WI38 (cell line): ENCODE measurements around the gene STARD13.

Experiments used
- H3K4me3 ChIP-seq: 2 replicates; pipeline ENCODE4 v1.5.1; 2011; ENCODE audit warnings: low read depth, mild to moderate bottlenecking, control low read depth, low read length
- CTCF ChIP-seq: IDR thresholded peaks from 2 replicates; pipeline ENCODE4 v1.5.1; 2012; ENCODE audit warnings: low read depth, mild to moderate bottlenecking, control low read depth, low read length

The STARD13 gene

DNA sequence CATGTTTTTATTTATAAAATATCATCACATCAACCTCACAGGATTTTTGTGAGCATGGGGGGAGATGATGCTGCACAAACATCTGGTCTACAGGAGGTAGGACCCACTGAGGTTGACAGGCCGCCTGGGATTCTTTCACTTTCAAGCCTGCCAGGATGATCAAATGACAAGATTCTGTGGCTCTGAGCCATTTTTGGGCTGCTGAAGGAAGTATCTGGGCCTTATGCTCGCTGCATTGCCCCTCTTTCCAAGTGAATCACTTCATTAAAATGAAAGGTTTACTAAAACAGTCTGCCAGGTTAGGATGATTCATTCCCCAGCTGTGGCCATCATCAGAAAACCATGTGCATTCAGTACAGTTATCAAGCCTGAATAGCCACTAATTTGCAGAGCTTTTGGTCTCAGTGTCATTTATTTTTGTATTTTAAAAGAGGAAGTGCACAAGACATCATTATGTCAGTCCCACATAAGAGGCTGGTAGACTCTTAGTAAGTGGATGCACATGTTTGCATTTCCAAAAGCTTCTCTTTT lies 34.4 kb downstream of the STARD13 start:
- no peak overlapping the region for H3K4me3 ChIP-seq
- TF ChIP-seq CTCF = no peak

- TF ChIP-seq CTCF = no peak
- no peak overlapping the region for H3K4me3 ChIP-seq
These were observed 34.9 kb downstream of the STARD13 start for GRCh38 chr13:33250609-33251008.

GRCh38 chr13:33249894-33250293 lies 35.7 kb downstream of the STARD13 start:
- TF ChIP-seq CTCF = no peak
- no peak overlapping the region for H3K4me3 ChIP-seq

- TF ChIP-seq CTCF = no peak
- H3K4me3 ChIP-seq = no peak overlapping the region
These were observed 36.5 kb downstream of the STARD13 start for GRCh38 chr13:33249066-33249465.

- TF ChIP-seq CTCF = no peak
- H3K4me3 ChIP-seq = no peak overlapping the region
These were observed 39.9 kb downstream of the STARD13 start for GRCh38 chr13:33245505-33246158.

DNA sequence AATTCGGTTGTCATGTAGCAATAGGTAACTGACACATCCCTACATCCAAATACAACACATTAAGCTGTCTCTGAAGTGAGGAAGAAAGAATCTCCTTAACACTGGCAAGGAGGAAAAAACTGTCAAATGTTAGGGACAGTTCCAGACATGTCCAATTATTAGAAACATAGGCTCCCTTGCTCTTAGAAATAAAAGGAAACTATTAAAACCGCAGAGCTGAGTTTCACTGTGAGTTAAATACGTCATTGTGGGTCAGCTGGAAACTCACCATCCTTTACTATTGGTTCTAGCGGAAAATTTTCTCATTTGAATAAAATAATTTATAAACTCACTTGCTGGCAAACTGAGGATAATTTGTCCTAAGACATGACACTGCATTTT lies 40.7 kb downstream of the STARD13 start:
- no peak for TF ChIP-seq CTCF
- no peak overlapping the region for H3K4me3 ChIP-seq

GRCh38 chr13:33244210-33244906 lies 41.2 kb downstream of the STARD13 start:
- no peak for TF ChIP-seq CTCF
- H3K4me3 ChIP-seq = no peak overlapping the region
